Measurements from ENCODE around the gene FYCO1. TPM values are rescaled to one million over a fixed set of nuclear protein-coding genes. Genes with fewer than 3 reads are reported as not detected.
A peak's percentile ranks its signal among the peaks of the same experiment; 100 is the strongest.

FYCO1 gene
- total RNA-seq, 4 donors from 2014 or later = 35.8 to 51.2 (median 43.8) TPM

DNA sequence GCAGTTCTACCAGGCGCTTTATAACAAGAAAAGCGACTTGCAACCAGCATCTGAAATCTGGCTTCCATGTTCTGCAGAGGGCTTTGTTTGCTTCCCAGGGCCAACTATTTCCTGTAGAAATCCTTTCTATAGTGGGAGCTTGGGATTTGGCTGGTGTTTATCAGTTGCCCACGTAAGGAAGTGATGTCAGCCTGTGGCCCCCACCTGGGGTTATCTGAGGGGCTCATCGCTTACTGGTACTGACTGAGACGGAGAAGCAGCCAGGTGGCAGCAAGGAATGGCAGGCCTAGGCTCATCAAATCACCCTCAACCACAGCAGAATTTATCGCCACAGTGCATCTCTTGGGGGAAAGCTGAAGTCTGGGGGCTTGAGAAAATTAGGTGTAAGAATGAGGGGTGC lies 123.8 kb downstream of the FYCO1 start:
- DNase-seq = no peak
- Histone ChIP-seq H3K27ac (peak overlapping the region in 3 of 4 donors; percentile 2 to 55 (median 37)), H3K4me1 (peaks cover 0 to 16% (median 2%) of the 10 kb centered on the region in 4 donors), H3K27me3 (no peaks in the 10 kb centered on the region), H3K36me3 (no peaks in the 10 kb centered on the region), H3K4me3 (no peak overlapping the region), H3K9me3 (no peaks in the 10 kb centered on the region)
- TF ChIP-seq, protein P1, sequence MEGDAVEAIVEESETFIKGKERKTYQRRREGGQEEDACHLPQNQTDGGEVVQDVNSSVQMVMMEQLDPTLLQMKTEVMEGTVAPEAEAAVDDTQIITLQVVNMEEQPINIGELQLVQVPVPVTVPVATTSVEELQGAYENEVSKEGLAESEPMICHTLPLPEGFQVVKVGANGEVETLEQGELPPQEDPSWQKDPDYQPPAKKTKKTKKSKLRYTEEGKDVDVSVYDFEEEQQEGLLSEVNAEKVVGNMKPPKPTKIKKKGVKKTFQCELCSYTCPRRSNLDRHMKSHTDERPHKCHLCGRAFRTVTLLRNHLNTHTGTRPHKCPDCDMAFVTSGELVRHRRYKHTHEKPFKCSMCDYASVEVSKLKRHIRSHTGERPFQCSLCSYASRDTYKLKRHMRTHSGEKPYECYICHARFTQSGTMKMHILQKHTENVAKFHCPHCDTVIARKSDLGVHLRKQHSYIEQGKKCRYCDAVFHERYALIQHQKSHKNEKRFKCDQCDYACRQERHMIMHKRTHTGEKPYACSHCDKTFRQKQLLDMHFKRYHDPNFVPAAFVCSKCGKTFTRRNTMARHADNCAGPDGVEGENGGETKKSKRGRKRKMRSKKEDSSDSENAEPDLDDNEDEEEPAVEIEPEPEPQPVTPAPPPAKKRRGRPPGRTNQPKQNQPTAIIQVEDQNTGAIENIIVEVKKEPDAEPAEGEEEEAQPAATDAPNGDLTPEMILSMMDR (IDR thresholded peaks at IDR 0.05) = no peak
- TF ChIP-seq POLR2A (IDR thresholded peaks at IDR 0.05) = no peak

DNA sequence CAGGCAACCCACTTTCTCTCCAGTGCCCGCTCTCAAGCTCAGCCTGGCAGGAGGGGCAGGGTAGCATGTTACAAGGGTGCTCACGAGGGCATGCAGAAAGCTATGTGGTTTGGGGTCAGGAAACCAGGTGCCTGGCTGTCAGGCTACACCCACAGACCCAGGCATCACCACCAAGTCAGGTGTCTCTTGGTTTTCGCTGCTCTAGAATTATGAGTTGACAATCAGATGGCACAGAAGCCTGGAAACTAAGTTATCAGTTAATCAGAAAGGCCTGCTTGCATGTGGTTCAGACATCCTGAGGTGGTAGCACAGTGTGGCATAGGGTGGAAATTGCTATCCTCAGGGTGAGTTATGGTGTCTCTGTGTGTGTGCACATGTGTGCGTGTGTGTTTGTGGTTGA lies 125.5 kb downstream of the FYCO1 start:
- peak overlapping the region in 3 of 4 donors; percentile 37 to 64 (median 56) for H3K27ac ChIP-seq
- peaks cover 0 to 16% (median 2%) of the 10 kb centered on the region in 4 donors for H3K4me1 ChIP-seq
- no peaks in the 10 kb centered on the region for H3K27me3 ChIP-seq
- no peak overlapping the region for H3K4me3 ChIP-seq
- no peaks in the 10 kb centered on the region for H3K9me3 ChIP-seq
- H3K36me3 ChIP-seq = no peaks in the 10 kb centered on the region
- peak in 2 of 3 donors; percentile 84 to 85 for DNase-seq
- no peak for TF ChIP-seq POLR2A (IDR thresholded peaks at IDR 0.05)

DNA sequence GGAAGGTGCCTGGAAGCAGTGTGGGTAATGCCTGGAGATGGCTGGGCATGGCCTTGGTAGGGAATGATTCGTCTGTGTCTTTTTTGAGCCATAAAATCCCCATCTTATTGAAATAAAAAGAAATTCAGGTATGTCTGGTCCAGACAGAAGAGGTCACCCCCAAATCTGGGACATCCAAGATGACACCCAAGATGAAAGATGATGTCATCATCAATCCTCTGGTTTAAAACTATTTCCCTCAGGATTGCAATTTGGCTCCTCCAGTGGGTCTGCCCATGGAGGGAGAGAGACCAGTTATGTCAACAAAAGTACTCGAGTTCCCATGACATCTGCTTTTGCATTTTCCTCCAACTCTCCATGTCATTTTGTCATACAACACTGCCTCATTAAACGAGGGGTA lies 126.0 kb downstream of the FYCO1 start:
- TF ChIP-seq POLR2A (IDR thresholded peaks at IDR 0.05) = no peak
- TF ChIP-seq, protein P1 (IDR thresholded peaks at IDR 0.05) = no peak
- no peaks in the 10 kb centered on the region for H3K9me3 ChIP-seq
- DNase-seq = no peak
- peak overlapping the region in 3 of 4 donors; percentile 37 to 64 (median 56) for H3K27ac ChIP-seq
- no peak overlapping the region for H3K4me3 ChIP-seq
- no peaks in the 10 kb centered on the region for H3K27me3 ChIP-seq
- no peaks in the 10 kb centered on the region for H3K36me3 ChIP-seq
- H3K4me1 ChIP-seq = peaks cover 0 to 20% (median 2%) of the 10 kb centered on the region in 4 donors

DNA sequence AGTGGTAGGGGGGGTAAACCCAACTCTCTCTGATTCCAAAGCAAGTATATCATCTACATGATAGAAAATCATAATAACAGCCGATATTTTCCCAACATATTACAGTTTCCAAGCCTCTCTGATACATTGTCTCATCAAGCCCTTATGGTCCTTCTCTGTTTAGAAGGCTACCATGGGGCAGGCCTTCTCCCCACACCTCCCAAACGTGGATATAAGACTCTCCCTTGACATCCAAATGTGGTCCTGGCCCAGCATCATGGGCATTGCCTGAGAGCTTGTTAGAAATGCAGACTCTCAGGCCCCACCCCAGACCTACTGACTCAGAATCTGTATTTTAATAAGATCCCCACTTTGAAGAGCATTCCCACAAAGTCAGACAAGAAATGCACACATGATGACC lies 127.0 kb downstream of the FYCO1 start:
- Histone ChIP-seq H3K27ac (peak overlapping the region in 2 of 4 donors; percentile 12 to 64), H3K36me3 (no peaks in the 10 kb centered on the region), H3K4me3 (no peak overlapping the region), H3K9me3 (no peaks in the 10 kb centered on the region), H3K27me3 (no peaks in the 10 kb centered on the region), H3K4me1 (peaks cover 0 to 22% (median 2%) of the 10 kb centered on the region in 4 donors)
- no peak for TF ChIP-seq POLR2A (IDR thresholded peaks at IDR 0.05)
- TF ChIP-seq, protein P1 (IDR thresholded peaks at IDR 0.05) = no peak
- no peak for DNase-seq

DNA sequence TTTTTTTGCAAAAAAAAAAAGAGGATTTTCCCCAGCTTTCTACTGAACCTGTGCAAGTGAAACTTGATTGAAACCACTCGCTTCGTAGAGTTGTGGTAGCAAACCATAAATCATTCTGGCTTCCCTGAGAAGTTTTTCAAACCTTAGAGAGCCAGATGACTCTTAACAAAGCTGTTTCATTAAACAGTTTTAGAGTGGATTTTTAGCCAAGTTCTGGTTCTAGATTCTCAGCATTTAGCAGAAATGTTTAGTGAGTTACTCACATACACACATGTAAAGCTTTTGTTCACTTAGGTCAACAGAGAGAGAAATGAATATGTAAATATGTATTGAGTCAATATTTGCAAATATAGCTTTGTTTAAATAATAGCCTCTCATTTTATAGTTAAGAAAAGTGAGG lies 127.4 kb downstream of the FYCO1 start:
- no peak for DNase-seq
- Histone ChIP-seq H3K27ac (peak overlapping the region in 2 of 4 donors; percentile 12 to 64), H3K4me3 (no peak overlapping the region), H3K27me3 (no peaks in the 10 kb centered on the region), H3K9me3 (no peaks in the 10 kb centered on the region), H3K36me3 (no peaks in the 10 kb centered on the region), H3K4me1 (peaks cover 0 to 22% (median 2%) of the 10 kb centered on the region in 4 donors)
- TF ChIP-seq POLR2A (IDR thresholded peaks at IDR 0.05) = no peak
- TF ChIP-seq, protein P1 (IDR thresholded peaks at IDR 0.05) = no peak

Small RNA genes lying within 50 kb of the gene (small RNA-seq; reads per million reads assigned to genes)
- 0 reads per million in 2 donors for gene RF00019

Other genes with a start within 250 kb of the FYCO1 start
- 100 to 1,000 TPM in 1 of 4 donors, 10 to 100 TPM in 2, not detected in 1; 62.9 to 106 (median 88.3) TPM for gene SLC6A20, start 199.3 kb downstream of the FYCO1 start, total RNA-seq
- gene LZTFL1, start 153.7 kb downstream of the FYCO1 start, total RNA-seq = 10 to 100 TPM in 2 of 4 donors, 1 to 10 TPM in 2; 4.9 to 30.5 (median 9.9) TPM
- 1 to 10 TPM; 2.1 to 7.4 (median 3.7) TPM for gene CCR9, start 109.3 kb downstream of the FYCO1 start, total RNA-seq
- gene CXCR6, start 52.4 kb downstream of the FYCO1 start, total RNA-seq = 1 to 10 TPM in 3 of 4 donors, not detected in 1; 1.7 to 3.6 (median 2.5) TPM
- not detected for gene XCR1, start 31.7 kb upstream of the FYCO1 start, total RNA-seq
- 1 to 10 TPM in 3 of 4 donors, under 1 TPM in 1; 0.95 to 6.6 (median 1.5) TPM for gene CCR1, start 212.5 kb upstream of the FYCO1 start, total RNA-seq
- gene CCR3, start 246.6 kb upstream of the FYCO1 start, total RNA-seq = not detected

Measured in Peyer's patch (tissue), 4 donors.